Measurements from ENCODE around the gene CPT1B.

The CPT1B gene

GRCh38 chr22:50605613-50606074 is 27.4 kb upstream of the CPT1B start:
- no peak overlapping the region for H3K27ac ChIP-seq (ENCODE audit: poor library complexity, severe bottlenecking)
- no peaks in the 10 kb centered on the region for H3K9me3 ChIP-seq (ENCODE audit: severe bottlenecking)
- no peaks in the 10 kb centered on the region for H3K36me3 ChIP-seq (ENCODE audit: low read depth)
- ATAC-seq (ENCODE audit: low read depth) (no peak), DNase-seq (ENCODE audit: low spot score) (peak; percentile 62)
- TF ChIP-seq CTCF (IDR thresholded peaks at IDR 0.05; ENCODE audit: poor library complexity, severe bottlenecking) = no peak
- H3K4me3 ChIP-seq (ENCODE audit: severe bottlenecking) = no peak overlapping the region
- H3K27me3 ChIP-seq (ENCODE audit: insufficient read depth, poor library complexity, severe bottlenecking) = peaks cover 29% of the 10 kb centered on the region
- H3K4me1 ChIP-seq (ENCODE audit: insufficient read depth, poor library complexity, severe bottlenecking) = no peaks in the 10 kb centered on the region

- ATAC-seq (ENCODE audit: low read depth) = no peak
- peaks cover 29% of the 10 kb centered on the region for H3K27me3 ChIP-seq (ENCODE audit: insufficient read depth, poor library complexity, severe bottlenecking)
Measured at GRCh38 chr22:50605002-50605612, 26.9 kb upstream of the CPT1B start.

GRCh38 chr22:50604256-50605001 is 26.2 kb upstream of the CPT1B start:
- H3K4me3 ChIP-seq (ENCODE audit: severe bottlenecking) = no peak overlapping the region
- no peaks in the 10 kb centered on the region for H3K4me1 ChIP-seq (ENCODE audit: insufficient read depth, poor library complexity, severe bottlenecking)
- no peaks in the 10 kb centered on the region for H3K9me3 ChIP-seq (ENCODE audit: severe bottlenecking)
- H3K27ac ChIP-seq (ENCODE audit: poor library complexity, severe bottlenecking) = no peak overlapping the region
- H3K36me3 ChIP-seq (ENCODE audit: low read depth) = no peaks in the 10 kb centered on the region
- no peak for TF ChIP-seq CTCF (IDR thresholded peaks at IDR 0.05; ENCODE audit: poor library complexity, severe bottlenecking)
- H3K27me3 ChIP-seq (ENCODE audit: insufficient read depth, poor library complexity, severe bottlenecking) = peaks cover 35% of the 10 kb centered on the region
- DNase-seq (ENCODE audit: low spot score) = peak; percentile 41
- ATAC-seq (ENCODE audit: low read depth) = no peak

More at GRCh38 chr22:50605002-50605612, 26.9 kb upstream of the CPT1B start:
- no peak for TF ChIP-seq CTCF (IDR thresholded peaks at IDR 0.05; ENCODE audit: poor library complexity, severe bottlenecking)
- Histone ChIP-seq H3K4me3 (ENCODE audit: severe bottlenecking) (no peak overlapping the region), H3K4me1 (ENCODE audit: insufficient read depth, poor library complexity, severe bottlenecking) (no peaks in the 10 kb centered on the region), H3K9me3 (ENCODE audit: severe bottlenecking) (no peaks in the 10 kb centered on the region), H3K36me3 (ENCODE audit: low read depth) (no peaks in the 10 kb centered on the region), H3K27ac (ENCODE audit: poor library complexity, severe bottlenecking) (no peak overlapping the region)
- DNase-seq (ENCODE audit: low spot score) = peak; percentile 47

GRCh38 chr22:50603511-50604255 is 25.5 kb upstream of the CPT1B start:
- TF ChIP-seq CTCF (IDR thresholded peaks at IDR 0.05; ENCODE audit: poor library complexity, severe bottlenecking) = no peak
- DNase-seq (ENCODE audit: low spot score) = peak; percentile 54
- Histone ChIP-seq H3K27me3 (ENCODE audit: insufficient read depth, poor library complexity, severe bottlenecking) (peaks cover 35% of the 10 kb centered on the region), H3K4me3 (ENCODE audit: severe bottlenecking) (no peak overlapping the region), H3K4me1 (ENCODE audit: insufficient read depth, poor library complexity, severe bottlenecking) (no peaks in the 10 kb centered on the region), H3K27ac (ENCODE audit: poor library complexity, severe bottlenecking) (no peak overlapping the region), H3K9me3 (ENCODE audit: severe bottlenecking) (no peaks in the 10 kb centered on the region), H3K36me3 (ENCODE audit: low read depth) (no peaks in the 10 kb centered on the region)
- no peak for ATAC-seq (ENCODE audit: low read depth)

Data from RWPE2 (cell line).